Stimulated activated naive CD8-positive, alpha-beta T cell treated with anti-CD3 and anti-CD28 coated beads, Interleukin-15, Interleukin-2, amounts not matched to agents 100 ng/mL and 50 ng/mL, for 24 hours (primary cell): ENCODE data around the gene HEPN1.
"Not testable (repeated sequence)": the region's sequence is repeated elsewhere in the genome, so short reads cannot be mapped to it uniquely, and the experiment has no call there.

Experiments used
- H3K27ac Mint-ChIP-seq: one replicate; pipeline ENCODE4 v1.8.0; 2021; ENCODE audit warnings: mild to moderate bottlenecking, mixed read lengths
- H3K27me3 Mint-ChIP-seq: one replicate; pipeline ENCODE4 v1.8.0; 2021; ENCODE audit warnings: mixed read lengths
- H3K36me3 Mint-ChIP-seq: one replicate; pipeline ENCODE4 v1.8.0; 2021; ENCODE audit warnings: low read depth, mixed read lengths
- H3K4me1 Mint-ChIP-seq: one replicate; pipeline ENCODE4 v1.8.0; 2021; ENCODE audit warnings: low read depth, mixed read lengths
- H3K4me3 Mint-ChIP-seq: one replicate; pipeline ENCODE4 v1.8.0; 2021; ENCODE audit warnings: mild to moderate bottlenecking, mixed read lengths
- H3K9me3 Mint-ChIP-seq: one replicate; pipeline ENCODE4 v1.8.0; 2021; ENCODE audit warnings: mixed read lengths

The HEPN1 gene

GRCh38 chr11:124955035-124955434 is 36.0 kb downstream of the HEPN1 start:
- Mint-ChIP-seq H3K36me3 (no peaks in the 10 kb centered on the region), H3K4me1 (peaks cover 8% of the 10 kb centered on the region), H3K27me3 (no peaks in the 10 kb centered on the region), H3K4me3 (no peak overlapping the region), H3K27ac (no peak overlapping the region), H3K9me3 (no peaks in the 10 kb centered on the region)

- no peak overlapping the region for H3K27ac Mint-ChIP-seq
- no peaks in the 10 kb centered on the region for H3K36me3 Mint-ChIP-seq
- H3K4me3 Mint-ChIP-seq, result no peak overlapping the region
- no peaks in the 10 kb centered on the region for H3K9me3 Mint-ChIP-seq
- H3K27me3 Mint-ChIP-seq, result no peaks in the 10 kb centered on the region
- no peaks in the 10 kb centered on the region for H3K4me1 Mint-ChIP-seq
Observed at GRCh38 chr11:124961972-124962609, 43.0 kb downstream of the HEPN1 start.

- not testable (repeated sequence) for H3K27ac Mint-ChIP-seq
Observed at GRCh38 chr11:124968197-124968596, 49.1 kb downstream of the HEPN1 start.

More at GRCh38 chr11:124968197-124968596, 49.1 kb downstream of the HEPN1 start:
- H3K4me1 Mint-ChIP-seq, H3K36me3 Mint-ChIP-seq, H3K9me3 Mint-ChIP-seq, H3K27me3 Mint-ChIP-seq, H3K4me3 Mint-ChIP-seq: not testable (repeated sequence)
